Bronchial epithelial cell (primary cell): ENCODE results near the gene SZRD1. TPM values are rescaled to one million over a fixed set of nuclear protein-coding genes. Genes with fewer than 3 reads are reported as not detected.
A peak's percentile ranks its signal among the peaks of the same experiment; 100 is the strongest.
"Not testable (repeated sequence)": the region's sequence is repeated elsewhere in the genome, so short reads cannot be mapped to it uniquely, and the experiment has no call there.

Experiments used
- DNase-seq: peaks from one replicate; pipeline ENCODE4 v3.0.0-alpha.2; 2010; ENCODE audit warnings: low read depth
- FAIRE-seq: peaks from 2 replicates; lab custom pipeline; 2011; peaks lifted over from hg19 to GRCh38; lab: Jason Lieb, UNC
- H3K27me3 ChIP-seq: 2 replicates; pipeline ENCODE4 v1.5.1; 2011; ENCODE audit warnings: low read length; ENCODE audit not compliant: control insufficient read depth, insufficient read depth
- H3K36me3 ChIP-seq: 2 replicates; pipeline ENCODE4 v1.5.1; 2011; ENCODE audit warnings: low read length; ENCODE audit not compliant: control insufficient read depth, insufficient read depth
- H3K4me3 ChIP-seq: 2 replicates; pipeline ENCODE4 v1.5.1; 2011; ENCODE audit warnings: mild to moderate bottlenecking, low read depth, low read length, control low read depth
- CTCF ChIP-seq: IDR thresholded peaks from 2 replicates; pipeline ENCODE4 v1.5.1; 2011; ENCODE audit warnings: mild to moderate bottlenecking, moderate library complexity, low read length, control low read depth, inconsistent platforms; ENCODE audit not compliant: insufficient read depth, severe bottlenecking
- total RNA-seq: library from RNA; depleted of rRNA; stranded (reverse); fragments of >200 nt; gene quantifications from 2 replicates; pipeline ENCODE4 v1.2.1, GENCODE V29; 2014

The SZRD1 gene
- total RNA-seq, 1 donor from 2014 or later: 10.8 TPM

DNA sequence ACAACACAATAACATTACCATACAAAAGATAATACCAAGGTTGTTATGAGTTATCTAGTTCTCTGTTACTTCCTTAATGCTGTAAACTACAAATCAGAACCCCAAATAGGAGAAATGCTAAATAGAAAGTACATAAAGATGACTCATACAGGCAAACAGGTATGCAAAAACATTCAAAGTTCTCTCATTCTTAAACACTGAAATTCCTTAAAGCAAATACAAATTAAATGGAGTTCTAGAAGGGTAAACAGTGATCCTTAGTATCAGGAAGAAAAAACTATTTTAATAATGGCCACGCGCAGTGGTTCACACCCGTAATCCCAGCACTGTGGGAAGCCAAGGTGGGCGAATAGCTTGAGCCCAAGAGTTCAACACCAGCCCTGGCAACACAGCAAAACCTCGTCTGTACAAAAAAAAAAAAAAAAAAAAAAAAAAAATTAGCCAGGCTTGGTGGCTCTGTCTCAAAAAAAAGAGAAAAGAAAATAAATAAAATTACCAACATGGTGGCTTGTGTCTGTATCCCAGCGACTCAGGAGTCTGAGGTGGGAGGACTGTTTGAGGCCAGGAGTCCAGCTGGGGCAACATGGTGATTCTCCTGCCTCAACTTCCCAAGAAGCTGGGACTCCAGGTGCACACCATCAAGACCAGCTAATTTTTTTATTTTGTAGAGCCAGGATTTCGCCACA, 32.2 kb upstream of the SZRD1 start:
- no peak overlapping the region for H3K4me3 ChIP-seq
- peak; percentile 59 for DNase-seq
- no peaks in the 10 kb centered on the region for H3K36me3 ChIP-seq
- FAIRE-seq: no peak
- no peaks in the 10 kb centered on the region for H3K27me3 ChIP-seq
- TF ChIP-seq CTCF: no peak

- TF ChIP-seq CTCF: no peak
- peaks cover 1% of the 10 kb centered on the region for H3K36me3 ChIP-seq
- H3K27me3 ChIP-seq: no peaks in the 10 kb centered on the region
- FAIRE-seq: no peak
- H3K4me3 ChIP-seq: no peak overlapping the region
- no peak for DNase-seq
These were observed 28.1 kb upstream of the SZRD1 start for GRCh38 chr1:16338961-16339360.

GRCh38 chr1:16340673-16341072, 26.4 kb upstream of the SZRD1 start:
- no peak for DNase-seq
- Histone ChIP-seq H3K36me3 (peaks cover 1% of the 10 kb centered on the region), H3K4me3 (no peak overlapping the region), H3K27me3 (no peaks in the 10 kb centered on the region)
- no peak for TF ChIP-seq CTCF
- FAIRE-seq: no peak

DNA sequence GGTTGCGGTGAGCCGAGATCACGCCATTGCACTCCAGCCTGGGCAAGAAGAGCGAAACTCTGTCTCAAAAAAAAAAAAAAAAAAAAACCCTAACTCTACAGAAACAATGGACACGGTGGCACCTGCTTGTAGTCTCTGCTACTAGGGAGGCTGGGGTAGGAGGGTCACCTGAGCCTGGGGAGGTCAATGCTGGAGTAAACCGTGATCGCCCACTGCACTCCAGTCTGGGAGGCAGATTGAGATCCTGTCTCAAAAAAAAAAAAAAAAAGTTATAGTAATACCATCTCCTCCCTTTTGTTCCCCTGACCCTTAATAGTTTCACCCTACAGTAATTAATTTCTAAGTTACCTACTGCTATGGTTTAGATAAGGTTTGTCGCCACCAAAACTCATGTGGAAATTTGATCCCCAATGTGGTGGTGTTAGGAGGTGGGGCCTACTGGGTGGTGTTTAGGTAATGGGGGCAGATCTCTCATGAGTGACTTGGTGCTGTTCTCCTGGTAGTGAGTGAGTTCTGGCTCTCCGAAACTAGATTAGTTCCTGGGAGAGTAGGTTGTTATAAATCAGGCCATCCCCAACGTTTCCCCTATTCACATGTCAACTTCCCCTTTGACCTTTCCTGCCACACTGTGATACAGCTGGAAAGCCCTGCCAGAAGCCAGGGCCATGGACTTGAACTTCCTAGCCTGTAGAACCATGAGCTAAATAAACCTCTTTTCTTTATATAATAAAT, 24.5 kb upstream of the SZRD1 start:
- FAIRE-seq (no peak), DNase-seq (no peak)
- no peak for TF ChIP-seq CTCF
- H3K27me3 ChIP-seq: no peaks in the 10 kb centered on the region
- no peak overlapping the region for H3K4me3 ChIP-seq
- H3K36me3 ChIP-seq: peaks cover 1% of the 10 kb centered on the region

DNA sequence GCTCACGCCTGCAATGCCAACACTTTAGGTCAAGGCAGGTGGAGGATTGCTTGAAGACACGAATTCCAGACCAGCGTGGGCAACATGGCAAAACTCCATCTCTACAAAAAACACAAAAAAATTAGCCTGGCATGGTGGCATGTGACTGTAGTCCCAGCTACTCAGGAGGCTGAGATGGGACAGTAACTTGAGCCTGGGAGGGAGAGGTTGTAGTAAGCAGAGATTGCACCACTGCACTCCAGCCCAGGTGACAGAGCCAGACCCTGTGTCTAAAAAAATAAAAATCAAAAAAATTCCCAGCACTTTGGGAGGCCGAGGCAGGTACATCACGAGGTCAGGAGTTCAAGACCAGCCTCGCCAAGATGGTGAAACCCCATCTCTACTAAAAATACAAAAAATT, 23.8 kb upstream of the SZRD1 start:
- DNase-seq, H3K27me3 ChIP-seq, H3K4me3 ChIP-seq, FAIRE-seq, H3K36me3 ChIP-seq: not testable (repeated sequence)

- no peaks in the 10 kb centered on the region for H3K36me3 ChIP-seq
- TF ChIP-seq CTCF: no peak
- H3K27me3 ChIP-seq: no peaks in the 10 kb centered on the region
- no peak for FAIRE-seq
- no peak overlapping the region for H3K4me3 ChIP-seq
- DNase-seq: peak; percentile 76
These were observed 18.4 kb upstream of the SZRD1 start for GRCh38 chr1:16348414-16349182.
